Cardiac fibroblast (primary cell): ENCODE data around the gene SLC5A5.

Source experiments
- DNase-seq, 2 donors: peaks; one replicate each; pipeline versions ENCODE4 v3.0.0 to v3.0.0-alpha.2; 2010; ENCODE audit warnings: low read depth in 2 of 2
- H3K4me3 ChIP-seq, 2 donors: replicated peaks in 1 of 2; 1 replicate in 1 of 2; 2 replicates in 1 of 2; pipeline ENCODE4 v1.5.1; 2011; ENCODE audit warnings: low read depth in 2 of 2, low read length in 2 of 2, mild to moderate bottlenecking in 2 of 2, moderate library complexity in 1 of 2
- TF ChIP-seq, protein P1 (sequence below): IDR thresholded peaks from one replicate; pipeline ENCODE4 v1.5.1; 2011; ENCODE audit warnings: low read depth, mild to moderate bottlenecking, low read length, inconsistent platforms

Gene SLC5A5

DNA sequence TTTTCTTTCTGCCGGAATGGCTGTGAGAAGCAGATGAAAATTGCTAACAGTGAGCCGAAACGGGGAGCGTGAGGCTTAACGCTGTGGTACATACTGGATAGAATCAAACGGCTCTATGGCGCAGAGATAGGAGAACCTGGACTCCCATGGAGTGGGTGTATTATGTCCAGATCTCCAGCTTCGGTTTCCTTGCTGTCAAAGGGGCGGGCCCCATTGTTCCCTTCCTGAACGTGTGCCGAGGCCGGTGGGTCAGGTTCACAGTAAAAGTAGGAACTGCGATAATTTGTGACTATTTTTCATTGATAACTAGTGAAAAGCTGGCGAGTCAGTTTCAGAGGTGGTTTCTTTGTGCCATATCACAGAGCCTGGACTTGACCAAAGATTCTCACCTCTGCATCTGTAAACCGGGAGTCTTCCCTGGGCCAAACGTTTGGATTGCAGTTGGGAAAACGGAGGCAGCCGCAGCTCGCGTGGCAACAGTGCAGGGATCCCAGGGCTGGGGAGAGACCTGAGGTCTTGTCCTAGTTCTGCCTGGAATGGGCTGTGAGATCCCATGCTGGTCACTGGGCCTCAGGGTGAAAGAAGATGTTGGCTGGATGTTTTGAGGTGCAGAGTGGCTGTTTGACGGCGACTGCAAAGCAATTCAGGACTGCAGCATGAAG lies 11.3 kb upstream of the SLC5A5 start:
- H3K4me3 ChIP-seq, result peak overlapping the region; percentile 78 to 99
- TF ChIP-seq, protein P1, sequence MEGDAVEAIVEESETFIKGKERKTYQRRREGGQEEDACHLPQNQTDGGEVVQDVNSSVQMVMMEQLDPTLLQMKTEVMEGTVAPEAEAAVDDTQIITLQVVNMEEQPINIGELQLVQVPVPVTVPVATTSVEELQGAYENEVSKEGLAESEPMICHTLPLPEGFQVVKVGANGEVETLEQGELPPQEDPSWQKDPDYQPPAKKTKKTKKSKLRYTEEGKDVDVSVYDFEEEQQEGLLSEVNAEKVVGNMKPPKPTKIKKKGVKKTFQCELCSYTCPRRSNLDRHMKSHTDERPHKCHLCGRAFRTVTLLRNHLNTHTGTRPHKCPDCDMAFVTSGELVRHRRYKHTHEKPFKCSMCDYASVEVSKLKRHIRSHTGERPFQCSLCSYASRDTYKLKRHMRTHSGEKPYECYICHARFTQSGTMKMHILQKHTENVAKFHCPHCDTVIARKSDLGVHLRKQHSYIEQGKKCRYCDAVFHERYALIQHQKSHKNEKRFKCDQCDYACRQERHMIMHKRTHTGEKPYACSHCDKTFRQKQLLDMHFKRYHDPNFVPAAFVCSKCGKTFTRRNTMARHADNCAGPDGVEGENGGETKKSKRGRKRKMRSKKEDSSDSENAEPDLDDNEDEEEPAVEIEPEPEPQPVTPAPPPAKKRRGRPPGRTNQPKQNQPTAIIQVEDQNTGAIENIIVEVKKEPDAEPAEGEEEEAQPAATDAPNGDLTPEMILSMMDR, result no peak
- no peak for DNase-seq

DNA sequence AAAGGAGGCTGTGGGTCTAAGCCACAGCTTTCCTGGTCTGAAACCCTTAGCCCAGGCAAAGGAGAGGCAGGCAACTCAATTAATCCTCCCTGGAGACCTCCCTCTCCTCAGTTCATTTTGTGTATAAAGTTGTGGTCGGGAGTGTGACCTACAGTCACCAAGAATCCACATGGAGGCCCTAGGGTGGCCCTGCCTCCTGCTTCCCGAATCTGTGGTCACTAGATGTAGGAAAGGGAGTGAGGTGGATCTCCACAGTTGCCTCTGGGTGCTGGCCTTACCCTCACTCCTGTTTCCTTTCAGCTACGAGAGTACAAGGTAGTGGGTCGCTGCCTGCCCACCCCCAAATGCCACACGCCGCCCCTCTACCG lies 10.8 kb upstream of the SLC5A5 start:
- TF ChIP-seq, protein P1, result no peak
- H3K4me3 ChIP-seq, result peak overlapping the region; percentile 78 to 99
- DNase-seq, result no peak

DNA sequence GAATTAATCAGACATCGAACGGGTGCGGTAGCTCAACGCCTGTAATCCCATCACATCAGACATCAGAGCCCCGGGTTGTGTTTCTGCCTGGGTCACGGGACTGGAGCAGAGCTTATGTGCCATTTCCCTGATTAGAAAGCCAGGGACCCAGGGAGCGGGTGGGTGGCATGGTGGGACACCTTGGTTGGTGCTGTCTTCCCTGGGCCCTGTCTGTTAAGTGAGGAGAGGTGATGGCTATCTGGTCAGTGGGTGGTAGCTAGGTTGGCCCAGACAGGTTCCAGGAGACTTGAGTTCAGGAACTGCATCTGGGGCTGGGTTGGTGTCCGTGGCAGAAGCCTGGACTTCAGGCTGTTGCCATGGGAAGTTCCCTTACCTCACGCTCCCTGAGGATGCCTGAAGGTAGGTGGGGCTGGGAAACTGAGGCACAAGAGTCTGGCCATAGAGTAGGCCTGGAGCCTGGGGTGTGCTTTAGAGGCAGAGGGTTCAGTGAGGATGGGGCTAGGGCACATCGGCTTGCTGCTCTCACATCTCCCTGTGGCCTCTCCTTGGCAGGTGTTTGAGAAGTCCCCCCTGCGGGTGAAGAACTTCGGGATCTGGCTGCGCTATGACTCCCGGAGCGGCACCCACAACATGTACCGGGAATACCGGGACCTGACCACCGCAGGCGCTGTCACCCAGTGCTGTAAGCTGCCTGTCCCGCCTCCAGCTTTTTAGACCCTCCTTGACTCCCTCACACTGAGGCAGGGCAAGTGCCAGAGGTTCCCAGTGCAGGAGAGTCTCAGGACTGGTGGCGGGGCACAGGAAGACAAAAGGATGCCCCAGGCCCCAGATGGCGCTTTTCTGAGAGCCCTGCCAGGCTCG lies 10.0 kb upstream of the SLC5A5 start:
- TF ChIP-seq, protein P1, result no peak
- DNase-seq, result no peak
- peak overlapping the region; percentile 78 to 99 for H3K4me3 ChIP-seq

DNA sequence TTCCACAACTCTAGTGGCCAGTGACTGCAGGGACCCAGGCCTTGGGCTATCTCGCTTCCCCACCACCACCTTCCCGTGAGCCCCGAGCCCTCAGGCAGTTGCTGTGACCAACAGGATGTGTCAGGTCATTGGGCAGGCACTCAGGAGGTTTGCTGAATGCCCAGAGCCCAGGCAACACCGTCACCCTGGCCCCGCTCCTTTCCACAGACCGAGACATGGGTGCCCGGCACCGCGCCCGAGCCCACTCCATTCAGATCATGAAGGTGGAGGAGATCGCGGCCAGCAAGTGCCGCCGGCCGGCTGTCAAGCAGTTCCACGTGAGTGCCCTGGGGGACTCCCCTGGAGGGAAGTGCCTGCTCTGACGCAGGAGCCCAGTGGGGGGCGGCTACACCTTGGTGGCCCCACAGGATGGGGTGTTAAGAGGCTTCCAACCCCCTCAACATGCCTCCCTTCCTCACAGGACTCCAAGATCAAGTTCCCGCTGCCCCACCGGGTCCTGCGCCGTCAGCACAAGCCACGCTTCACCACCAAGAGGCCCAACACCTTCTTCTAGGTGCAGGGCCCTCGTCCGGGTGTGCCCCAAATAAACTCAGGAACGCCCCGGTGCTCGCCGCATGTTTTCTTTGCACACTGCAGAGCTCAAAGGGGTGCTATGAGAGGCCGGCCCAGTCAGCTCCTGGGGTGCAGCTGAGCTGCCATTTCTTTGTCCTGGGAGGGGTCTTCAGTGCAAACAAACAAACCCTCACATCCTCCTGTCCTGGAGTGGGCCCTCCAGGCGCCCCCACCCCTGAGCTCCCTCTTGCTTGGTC lies 8.8 kb upstream of the SLC5A5 start:
- no peak for DNase-seq
- TF ChIP-seq, protein P1, result no peak
- H3K4me3 ChIP-seq, result no peak overlapping the region

DNA sequence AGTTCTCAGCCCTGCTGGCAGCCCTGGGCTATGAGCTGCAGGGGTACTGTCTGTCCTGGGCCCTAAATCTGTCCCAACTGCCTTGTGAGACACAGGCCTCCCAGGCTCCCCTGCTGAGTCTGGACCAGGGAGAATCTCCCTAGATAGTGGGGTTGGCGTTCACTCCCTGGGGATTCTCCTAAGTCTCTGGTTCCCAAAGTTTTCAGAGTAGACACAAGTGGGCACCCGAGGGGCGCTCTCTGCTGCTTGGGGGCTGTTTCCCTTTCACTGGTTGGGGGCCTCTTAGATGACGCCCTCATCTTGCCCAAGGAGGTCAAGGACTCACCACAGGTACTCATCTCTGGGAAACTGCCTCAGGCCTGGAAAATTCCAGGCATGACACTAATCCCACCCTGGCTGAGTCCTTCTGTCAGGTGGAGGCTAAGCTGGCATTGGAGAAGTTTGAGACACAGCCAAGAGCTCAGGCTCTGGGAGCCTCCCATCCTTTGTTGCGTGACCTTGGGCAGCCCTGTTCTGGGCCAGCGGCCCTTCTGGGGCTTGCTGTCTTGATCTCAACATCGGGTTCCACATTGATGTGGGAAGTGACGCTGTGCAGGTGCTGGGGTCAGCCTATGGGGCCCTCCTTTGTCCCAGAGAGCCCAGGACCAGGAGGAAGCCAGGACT lies 8.1 kb upstream of the SLC5A5 start:
- TF ChIP-seq, protein P1, result no peak
- H3K4me3 ChIP-seq, result no peak overlapping the region
- DNase-seq, result no peak
